GM19395 (cell line): ENCODE measurements around the gene TCF25.

Source experiments
- ATAC-seq: cut with Tn5 transposase; IDR thresholded peaks from one replicate; pipeline ENCODE4 v1.9.1; 2021; ENCODE audit warnings: mild to moderate bottlenecking, moderate library complexity; ENCODE audit not compliant: unreplicated experiment

Gene TCF25

DNA sequence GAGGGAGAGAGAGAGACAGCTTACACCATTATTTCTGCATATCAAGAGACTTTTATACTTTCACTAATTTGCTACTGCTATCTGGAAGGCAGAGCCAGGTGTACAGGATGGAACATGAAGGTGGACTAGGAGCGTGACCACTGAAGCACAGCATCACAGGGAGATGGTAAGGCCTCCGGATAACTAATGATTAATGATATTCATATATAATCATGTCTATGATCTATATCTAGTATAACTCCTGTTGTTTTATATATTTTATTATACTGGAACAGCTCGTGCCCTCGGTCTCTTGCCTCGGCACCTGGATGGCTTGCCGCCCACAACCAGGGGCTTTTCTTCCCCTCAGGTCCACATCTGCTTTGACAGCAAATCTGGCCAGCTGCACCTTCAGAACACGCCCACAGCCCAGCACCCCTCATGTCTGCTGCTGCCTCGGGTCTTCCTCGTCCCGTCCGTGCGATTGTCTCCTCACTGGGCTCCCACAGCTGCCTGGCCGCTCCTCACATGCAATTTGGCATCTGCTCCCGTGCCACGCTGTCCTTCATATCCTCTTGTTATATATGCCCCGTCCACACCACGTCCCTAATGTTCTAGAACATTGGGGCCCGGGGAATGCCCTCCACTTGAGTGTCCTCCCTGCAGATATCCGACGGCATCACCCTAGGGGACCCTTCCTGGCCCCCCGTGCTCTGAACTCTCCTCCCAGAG lies 64.9 kb downstream of the TCF25 start:
- ATAC-seq, result no peak

DNA sequence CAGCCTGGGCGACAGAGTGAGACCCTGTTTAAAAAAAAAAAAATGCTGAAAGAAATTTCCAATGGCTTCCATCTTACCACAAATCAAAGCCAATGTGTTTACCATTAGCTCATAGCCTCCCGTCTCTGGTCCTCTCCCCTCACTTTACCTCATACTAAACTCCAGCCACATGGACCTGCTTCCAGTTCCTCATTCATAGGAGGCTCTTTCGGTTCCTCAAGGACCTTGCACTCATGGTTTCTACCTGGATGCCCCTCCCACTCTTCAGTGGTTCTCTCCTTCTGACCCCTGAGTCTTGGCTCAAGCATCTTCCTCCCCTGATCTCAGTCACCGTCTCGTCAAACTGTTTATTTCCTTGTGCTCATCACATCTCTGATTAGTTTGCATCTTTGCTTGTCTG lies 71.4 kb downstream of the TCF25 start:
- no peak for ATAC-seq

DNA sequence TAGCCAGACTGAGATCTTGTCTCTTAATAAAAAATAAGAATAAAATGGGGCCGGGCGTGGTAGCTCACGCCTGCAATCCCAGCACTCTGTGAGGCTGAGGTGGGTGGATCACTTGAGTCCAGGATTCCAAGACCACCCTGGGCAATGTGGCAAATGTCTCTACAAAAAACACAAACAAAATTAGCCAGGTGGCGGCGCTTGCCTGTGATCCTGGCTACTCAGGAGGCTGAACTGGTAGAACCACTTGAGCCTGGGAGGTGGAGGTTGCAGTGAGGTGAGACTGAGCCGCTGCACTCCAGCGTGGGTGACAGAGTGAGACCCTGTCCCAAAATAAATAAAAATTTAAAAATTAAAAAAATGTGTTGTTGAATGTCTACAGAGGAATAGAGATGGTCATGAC lies 72.3 kb downstream of the TCF25 start:
- no peak for ATAC-seq

DNA sequence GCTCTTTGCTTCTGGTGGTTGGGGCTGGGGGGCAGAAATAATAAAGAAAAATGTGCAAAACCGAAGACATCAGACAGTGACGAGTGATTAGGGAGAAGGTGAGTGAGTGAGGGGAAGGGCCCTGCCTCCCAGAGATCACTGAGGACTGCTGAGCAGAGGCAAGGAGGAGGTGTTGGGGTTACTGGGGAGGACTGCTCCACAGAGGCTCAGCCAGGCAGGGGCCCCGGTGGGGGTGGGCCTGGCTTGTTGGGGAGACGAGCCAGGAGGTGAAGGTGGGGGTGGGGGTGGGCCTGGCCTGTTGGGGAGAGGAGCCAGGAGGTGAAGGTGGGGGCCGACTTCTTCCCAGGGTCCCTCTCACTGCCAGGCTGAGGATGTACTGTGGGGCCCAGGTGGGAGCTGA lies 73.1 kb downstream of the TCF25 start:
- ATAC-seq, result no peak

DNA sequence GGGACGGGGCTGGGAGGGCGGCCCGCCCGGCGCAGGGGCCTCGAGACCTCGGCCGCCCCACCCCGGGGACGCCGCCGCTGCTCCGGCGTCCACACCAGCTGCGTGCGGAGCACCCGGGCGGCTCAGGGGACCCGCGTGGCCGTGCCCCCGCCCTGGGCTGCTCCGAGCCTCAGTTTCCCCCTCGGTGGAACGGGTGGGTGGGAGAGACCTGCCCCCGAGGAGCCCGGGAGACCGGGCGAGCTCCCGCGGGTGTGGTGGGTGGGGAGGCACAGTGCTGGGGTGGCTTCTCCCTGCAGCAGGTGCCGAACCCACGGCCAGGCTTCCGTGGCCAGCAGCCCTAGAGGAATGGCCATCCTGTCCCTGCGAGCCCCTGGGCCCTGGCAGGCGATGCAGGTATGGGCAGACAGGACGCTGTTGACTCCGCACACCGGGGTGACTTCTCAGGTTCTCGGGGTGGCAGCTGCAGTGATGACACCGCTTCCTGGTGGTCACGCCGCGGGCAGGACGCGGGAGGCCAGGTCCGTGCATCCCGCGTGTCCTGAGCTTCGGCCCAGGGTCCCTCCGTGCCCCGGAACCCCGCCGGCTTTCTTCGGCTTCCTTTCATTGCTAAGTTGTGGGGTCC lies 75.8 kb downstream of the TCF25 start:
- no peak for ATAC-seq

DNA sequence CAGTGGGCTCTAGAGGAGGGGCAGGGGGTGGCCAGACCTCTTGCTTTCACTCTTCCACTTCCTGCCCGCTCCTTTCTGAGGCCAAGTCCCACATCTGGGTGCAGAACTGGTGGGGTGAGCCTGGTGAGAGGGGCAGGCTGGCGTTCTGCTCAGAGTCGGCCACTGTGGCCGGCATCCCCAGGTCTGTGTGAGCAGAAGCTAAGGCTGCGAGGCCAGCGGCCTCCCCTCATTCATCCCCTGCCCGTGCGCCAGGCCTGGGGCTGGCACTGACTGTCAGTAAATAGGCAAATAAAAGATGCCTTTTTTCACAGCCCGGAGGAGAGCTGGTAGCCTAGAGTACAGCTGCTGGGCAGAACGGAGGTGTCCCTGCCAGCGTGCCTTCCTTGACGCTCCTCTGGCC lies 76.4 kb downstream of the TCF25 start:
- no peak for ATAC-seq

DNA sequence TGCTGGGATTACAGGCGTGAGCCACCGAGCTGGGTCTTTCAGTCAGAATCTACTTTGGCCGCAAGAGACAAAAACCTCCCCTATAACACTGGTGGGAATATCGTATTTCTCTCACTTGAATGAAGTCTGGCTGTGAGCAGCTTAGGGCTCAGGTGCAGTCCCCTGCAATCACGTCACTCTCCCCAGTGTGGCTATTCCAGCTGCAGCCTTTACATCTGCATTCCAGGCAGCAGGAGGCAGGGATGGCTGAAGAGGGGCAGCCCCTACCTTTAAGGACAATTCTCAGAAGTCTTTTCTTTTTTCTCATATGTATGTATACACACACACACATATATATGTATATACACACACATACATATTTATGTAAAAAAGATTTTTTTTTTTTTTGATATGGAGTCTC lies 78.1 kb downstream of the TCF25 start:
- ATAC-seq, result no peak

DNA sequence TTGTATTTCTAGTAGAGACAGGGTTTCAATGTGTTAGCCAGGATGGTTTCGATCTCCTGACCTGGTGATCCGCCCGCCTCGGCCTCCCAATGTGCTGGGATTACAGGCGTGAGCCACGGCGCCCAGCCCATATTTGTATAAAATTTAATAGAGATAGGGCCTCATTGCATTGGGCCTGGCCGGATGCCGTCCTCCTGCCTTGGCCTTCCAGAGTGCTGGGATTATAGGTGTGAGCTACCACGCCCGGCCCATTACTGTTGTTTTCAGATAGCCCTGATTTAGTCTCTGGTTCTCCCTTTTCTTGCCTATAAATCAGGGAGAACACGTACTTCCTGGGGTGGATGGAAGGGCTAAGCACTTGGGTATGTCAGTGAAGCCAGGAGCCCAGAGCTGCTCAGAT lies 78.7 kb downstream of the TCF25 start:
- ATAC-seq, result no peak

DNA sequence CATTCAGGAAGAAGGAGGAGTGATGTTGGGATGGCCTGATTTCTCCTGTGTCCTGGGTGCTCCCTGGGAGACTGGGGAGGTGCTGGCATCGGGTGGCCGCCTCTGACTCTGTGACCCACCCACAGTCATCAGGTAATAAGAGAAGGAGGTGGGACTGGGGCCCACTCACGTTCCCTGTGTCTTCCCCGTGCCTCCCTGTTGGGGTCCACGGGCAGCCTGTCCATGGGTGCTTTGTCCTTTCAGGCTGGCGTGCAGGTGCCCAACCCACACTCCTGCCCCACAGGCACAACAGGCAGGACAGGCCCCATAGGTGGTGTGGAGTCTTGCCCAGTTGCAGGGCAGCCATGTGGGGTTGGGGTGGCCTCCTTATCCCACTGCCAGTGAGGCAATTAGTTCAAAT lies 79.2 kb downstream of the TCF25 start:
- ATAC-seq, result no peak

DNA sequence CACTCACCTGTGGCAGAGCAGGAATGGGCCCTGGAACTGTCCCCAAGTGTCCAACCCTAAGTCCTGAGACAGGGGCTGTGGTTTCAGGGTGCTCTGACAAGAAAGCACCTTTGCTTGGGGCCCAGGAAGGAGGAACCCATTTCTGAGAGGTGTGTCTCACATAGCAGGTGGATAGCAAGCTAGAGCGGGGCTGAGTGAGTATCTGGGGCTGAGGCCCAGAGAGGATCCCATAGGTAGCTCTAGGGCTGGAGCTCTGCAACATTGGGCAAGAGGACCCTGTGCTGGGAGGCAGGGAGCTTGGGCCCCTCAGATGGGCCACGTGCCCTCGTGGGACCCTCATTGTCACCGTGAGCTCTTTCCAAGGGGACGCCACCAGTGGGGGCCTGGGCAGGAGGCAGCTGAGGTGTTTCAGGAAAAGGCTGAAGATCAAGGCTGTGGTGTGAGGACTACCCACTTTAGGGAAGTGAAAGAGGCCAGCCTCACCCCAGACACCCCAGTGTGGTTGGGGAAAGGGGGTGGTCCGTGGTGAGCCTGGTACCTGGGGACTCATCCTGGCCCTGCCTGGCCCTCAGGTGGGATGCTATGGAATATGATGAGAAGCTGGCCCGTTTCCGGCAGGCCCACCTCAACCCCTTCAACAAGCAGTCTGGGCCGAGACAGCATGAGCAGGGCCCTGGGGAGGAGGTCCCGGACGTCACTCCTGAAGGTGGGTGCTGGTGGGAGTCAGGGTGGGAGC lies 80.4 kb downstream of the TCF25 start:
- peak; percentile 78 for ATAC-seq

DNA sequence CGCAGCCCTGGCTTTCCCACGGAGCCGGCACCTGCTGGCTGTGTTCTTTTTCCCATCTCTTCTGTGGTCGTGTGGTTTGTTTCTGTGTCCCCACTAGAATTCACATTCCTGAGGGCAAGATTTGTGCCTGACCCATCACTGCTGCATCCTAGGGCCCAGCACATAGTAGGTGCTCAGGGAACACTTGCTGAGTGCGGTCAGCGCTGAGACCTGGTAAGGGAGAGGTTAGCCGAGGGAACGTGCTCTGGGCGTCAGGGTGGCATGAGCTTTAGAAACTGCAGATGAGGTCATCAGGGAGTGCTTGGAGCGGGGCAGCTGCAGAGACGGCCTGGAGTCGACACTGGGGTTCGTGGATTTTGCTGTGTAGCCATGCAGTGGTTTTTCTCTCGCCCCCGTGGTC lies 81.1 kb downstream of the TCF25 start:
- ATAC-seq, result no peak

DNA sequence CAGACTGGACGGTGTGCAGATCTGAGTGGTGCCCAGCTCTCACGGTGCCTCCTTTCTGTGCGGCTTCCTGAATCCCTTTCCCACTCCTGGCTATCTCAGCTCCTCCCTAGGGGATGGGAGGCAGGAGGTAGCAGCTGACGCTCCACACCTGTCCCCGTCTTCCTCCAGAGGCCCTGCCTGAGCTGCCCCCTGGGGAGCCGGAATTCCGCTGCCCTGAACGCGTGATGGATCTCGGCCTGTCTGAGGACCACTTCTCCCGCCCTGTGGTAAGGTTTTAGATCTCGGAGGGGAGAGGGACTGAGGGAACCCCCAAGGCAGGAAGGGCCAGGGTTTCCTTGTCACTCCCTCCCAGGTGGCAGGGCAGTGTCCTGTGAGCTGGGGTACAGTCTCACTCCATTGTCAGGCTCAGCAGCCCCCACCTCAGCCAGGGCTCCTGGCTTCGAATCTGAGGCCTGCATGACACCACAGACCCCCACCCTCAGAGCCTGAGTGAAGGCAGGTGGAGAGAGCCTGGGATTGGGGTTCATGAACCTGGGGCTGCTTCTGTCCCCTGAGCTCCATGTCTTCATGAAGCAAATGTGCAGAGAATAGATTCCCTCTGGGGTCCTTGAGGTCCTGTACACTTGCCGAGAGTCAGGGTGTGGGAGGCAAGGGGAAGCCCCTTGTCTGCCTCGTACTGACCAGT lies 81.8 kb downstream of the TCF25 start:
- no peak for ATAC-seq

DNA sequence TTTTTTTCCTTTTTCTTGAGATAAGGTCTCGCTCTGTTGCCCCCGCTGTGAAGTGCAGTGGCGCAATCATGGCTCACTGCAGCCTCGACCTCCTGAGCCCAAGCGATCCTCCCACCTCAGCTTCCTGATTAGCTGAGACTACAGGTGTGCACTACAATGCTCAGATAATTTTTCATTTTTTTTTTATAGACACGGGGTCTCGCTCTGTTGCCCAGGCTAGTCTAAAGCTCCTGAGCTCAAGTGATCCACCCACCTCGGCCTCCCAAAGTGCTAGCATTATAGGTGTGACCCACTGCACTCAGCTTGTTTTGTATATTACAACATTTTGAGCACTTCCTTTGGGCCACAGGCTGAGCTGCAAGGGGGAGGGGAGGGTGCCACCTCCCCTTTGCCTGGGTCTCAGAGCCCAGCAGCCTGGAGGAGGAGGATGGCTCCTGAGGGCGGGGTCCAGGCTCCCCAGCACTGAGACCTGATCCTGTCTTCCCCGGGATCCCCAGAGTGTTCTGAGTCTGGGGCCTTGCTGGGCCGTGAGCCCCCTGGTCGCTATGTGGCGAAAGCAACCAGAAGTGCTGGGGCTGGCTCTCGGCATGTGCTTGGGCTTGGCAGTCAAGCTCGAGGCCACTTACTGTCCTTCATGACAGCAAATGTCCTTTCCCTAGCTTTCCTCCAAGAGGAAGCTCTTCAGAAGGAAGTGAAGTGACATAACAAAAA lies 83.3 kb downstream of the TCF25 start:
- ATAC-seq, result no peak

DNA sequence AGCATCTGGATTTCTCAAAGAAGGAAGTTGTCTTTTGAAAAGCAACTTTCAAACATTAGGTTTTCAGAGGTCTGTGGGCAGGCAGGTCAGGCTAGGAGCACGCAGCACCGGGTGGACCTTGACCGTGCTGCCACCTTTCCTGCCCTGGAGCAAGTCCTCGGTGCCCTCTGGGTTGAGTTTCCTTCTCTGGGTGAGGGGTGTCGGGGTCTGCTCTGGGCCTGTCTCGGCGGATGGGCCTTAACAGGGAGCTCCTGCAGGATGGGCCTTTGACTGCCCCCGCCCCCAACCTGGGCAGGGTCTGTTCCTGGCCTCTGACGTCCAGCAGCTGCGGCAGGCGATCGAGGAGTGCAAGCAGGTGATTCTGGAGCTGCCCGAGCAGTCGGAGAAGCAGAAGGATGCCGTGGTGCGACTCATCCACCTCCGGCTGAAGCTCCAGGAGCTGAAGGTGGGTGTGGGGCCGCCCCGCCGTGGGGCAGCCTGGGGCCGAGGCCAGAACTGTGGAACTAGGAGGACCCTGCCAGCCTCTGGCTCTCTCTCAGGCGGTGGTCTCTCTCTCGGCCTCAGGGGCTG lies 83.9 kb downstream of the TCF25 start:
- ATAC-seq, result no peak

DNA sequence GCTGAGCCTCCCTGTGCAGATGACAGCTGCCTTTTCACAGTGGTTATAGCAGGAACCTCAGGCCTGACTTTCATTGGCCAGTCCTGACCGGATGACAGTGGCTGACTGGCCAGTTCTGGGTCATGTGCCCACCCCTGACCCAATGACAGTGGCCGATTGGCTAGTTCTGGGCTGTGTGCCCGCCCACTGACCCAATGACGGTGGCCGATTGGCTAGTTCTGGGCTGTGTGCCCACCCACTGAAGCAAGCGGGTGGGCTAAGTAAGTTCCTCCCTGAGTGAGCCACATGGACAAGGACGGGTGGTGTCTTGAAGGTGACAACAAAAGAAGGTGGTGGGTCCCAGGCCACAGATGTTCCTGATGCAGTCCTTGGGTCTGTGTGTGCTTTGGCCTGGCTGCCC lies 84.7 kb downstream of the TCF25 start:
- ATAC-seq, result no peak

DNA sequence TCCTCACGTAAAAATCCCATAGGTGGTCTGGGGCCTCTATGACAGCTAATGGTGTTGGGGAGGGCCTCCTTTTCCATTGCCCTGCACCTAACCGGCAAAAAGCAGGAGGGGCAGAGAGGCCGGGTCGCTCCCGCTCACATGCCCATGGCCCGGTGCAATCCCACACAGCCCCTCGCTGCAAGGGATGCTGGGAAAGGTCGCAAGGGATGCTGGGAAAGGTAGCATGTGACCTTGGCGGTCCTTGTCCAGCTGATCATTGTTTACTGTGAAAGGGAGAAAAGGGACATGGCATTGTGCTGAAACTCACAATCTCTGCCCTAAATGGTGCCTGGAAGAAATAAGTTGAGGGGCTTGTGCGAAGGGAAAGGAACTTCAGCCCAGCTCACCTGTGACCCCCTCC lies 85.2 kb downstream of the TCF25 start:
- no peak for ATAC-seq

DNA sequence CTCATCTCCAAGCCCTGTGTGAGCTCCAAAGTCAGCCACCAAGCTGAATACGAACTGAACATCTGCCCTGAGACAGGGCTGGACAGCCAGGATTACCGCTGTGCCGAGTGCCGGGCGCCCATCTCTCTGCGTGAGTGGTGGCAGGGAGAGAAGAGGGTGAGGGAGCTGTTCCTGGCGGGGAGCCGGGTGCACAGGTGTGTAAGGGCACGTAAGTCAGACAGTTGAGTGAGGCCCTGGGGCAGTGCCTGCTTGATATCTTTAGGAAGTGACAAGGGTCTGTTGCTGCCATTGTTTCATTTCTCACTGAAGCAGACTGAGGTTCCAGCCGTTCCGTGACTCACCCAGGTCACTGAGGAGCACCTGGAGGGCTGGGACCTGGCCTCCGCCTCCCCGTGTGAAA lies 87.6 kb downstream of the TCF25 start:
- ATAC-seq, result no peak
